ELR (cell line): ENCODE measurements around the gene DGCR2.
"Not testable (repeated sequence)": the region's sequence is repeated elsewhere in the genome, so short reads cannot be mapped to it uniquely, and the experiment has no call there.

Experiments used
- DNase-seq: peaks from one replicate; pipeline ENCODE4 v3.0.0-alpha.2; 2015; ENCODE audit warnings: low read depth

Gene DGCR2

DNA sequence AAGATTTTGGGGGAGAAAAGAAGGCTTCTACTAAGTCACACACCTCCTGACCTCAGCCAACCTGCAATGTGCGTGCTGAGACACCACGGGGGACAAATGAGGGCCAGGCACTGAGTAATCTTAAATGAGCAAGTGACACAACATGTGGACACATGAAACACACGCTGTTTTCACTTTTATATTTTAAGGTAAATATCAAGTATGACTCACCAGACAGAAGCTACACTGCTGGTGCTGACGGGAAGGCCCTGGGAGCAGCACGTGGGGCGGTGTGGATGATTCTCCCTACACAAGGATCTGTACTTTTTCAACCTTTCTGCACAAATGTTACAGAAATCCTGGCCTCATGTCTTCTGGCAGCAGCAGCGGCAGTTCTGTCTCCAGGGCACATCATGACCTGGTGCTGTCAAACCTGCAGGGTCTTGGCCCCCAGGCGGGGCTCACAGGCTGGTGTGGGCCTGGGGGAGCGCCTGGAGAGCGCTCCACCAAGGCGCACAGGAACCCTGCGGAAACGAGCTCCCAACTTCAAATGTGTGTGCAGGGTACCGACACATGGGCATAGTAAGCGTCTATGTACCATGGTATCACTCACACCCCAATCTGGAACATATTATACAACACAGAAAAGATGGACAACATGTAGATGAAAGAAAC, 61.7 kb downstream of the DGCR2 start:
- peak; percentile 68 for DNase-seq

DNA sequence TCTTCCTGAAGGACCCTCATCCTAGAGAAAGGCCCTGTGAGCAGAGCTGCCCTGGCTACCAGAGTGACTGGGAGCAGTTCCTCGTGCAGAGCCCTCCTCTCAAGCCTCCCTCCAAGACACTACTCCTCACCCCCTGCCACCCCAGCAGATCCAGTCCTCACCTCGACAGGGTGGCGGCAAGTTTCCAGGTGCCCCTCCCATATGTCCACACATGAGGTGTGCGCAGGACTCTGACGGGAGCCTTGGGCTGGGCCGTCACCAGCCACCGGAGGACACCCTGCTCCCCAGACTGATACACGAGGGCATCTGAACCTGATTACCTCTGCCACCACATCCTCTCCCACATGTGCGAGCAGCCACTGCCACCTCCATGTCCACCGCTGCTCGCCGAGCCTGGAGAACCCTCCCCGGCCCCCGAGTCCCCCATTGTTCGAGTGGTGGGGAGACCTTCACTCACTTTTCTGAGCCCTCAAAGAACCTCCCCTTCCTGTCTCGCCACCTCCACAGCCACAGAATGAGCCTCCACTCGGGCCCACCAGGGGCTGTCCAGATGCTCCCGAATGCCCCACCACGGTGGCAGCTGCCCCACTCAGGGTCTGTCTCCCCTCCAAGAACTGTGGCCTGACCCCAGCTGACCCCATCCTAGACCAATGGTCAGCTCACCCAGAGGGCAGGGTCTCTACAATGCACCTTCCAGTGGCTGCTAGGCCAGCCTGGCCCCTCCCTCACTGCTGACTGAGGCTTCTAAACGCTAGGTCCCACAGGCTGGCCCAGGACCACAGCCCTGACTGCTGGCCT, 62.5 kb downstream of the DGCR2 start:
- no peak for DNase-seq

DNA sequence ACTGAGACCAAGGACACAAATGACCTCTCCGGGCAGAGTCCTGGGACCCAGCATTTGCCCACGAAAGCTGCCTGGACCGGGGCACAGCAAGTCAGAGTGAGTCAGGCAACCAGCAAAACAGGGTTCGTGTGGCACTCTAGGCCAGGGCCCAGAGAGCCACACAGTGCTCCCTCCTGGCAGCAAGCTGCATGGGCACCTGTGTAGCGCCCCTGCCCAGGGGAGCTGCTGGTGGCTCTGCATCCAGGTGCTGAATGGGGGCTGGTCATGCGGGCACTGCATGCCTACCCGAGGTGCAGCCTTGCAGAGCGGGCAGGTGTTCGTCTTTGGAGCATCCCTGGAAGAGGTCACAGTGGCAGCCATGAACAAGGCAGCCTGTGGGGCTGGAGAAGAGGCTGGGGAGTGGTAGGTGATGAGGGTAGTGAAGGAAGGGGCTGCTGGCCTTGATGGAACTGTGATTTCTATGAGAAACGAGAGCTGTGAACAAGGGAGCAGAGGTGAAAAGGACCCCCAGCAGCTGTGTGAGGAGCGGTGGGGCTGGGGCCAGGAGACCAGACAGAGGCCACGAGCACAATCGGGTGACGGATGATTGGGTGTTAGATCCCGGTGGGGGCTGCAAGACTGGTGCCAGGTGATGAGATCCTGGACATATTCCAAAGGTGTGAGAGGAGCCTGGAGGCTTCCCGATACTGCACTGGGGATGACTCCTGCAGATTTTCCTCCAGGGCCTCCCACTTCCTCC, 63.3 kb downstream of the DGCR2 start:
- DNase-seq, result no peak

DNA sequence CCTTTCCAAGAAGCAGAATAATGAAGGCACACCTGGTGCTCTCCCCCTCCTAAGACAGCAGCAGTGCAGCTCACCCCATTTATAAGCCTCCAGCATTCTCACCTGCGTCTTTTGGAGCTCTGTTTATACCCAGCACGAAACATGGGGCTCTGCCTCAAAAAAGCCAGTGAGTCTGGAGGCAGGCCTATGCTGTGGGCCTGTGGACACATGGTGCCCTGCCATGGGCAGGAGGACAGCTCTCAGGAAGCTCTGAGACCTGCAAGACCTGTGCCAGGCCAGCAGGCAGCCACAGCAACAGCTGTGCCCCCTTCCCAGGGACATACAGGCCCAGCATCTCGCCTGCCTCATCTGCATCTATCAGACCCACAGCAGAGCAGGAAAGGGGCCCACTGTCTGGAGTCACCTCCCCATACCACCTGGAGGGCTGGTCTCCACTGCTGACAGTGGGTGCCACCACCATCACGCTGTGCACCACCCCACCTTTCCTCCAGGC, 64.2 kb downstream of the DGCR2 start:
- DNase-seq, result no peak

DNA sequence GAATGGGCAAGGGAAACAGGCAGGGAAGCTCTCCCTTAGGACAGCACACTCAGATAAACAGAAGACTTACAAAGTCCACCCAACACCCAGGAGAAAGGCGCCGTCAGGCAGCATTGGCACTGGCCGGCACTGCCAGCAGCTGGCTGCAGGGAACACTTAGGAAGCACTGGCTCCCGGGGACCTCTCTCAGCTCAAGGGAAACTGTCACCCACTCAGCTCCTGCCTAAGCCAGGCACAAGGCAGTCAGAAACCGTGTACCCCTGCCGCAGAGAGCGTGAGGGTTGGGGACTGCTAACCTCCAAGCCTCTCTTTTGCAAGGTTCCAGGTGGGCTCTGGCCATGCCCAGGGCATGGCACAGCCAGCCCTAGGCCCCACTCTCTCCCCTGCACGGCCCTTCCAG, 64.7 kb downstream of the DGCR2 start:
- DNase-seq, result no peak

DNA sequence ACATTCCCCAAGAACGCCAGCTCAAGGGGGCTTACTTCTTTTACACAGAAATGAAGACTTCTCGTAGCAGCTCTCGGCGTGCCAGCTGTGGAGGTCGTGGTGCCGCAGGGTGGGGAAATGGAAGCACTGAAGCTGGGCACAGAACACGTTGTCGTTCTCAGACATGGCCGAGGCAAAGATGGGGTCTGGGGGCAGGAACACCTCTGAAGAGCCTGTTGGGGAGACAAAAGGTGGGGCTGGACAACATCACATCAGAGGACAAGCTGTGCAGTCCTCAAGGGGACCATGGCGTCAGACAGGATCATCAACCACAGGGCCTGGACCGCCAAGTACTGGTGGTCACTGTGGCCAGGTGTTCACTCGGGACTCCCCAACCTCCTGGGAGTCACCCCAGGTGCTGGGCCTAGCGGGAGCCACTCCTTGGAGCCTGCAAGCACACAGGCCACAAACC, 65.2 kb downstream of the DGCR2 start:
- no peak for DNase-seq

DNA sequence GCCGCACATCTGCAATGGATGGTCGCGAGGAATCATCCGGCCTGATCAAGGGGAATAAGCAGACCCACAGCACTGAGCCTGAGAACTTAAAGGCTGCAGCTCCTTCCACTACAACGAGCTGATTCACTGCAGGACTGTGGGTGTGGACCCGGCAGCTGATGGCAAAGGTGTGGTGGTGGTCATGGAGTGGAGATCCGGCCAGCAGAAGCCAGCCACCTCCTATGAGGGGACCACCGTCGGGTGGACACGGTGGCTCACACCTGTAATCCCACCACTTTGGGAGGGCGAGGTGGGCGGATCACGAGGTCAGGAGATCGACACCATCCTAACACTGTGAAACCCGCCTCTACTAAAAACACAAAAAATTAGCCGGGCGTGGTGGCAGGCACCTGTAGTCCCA, 66.4 kb downstream of the DGCR2 start:
- DNase-seq, result no peak

DNA sequence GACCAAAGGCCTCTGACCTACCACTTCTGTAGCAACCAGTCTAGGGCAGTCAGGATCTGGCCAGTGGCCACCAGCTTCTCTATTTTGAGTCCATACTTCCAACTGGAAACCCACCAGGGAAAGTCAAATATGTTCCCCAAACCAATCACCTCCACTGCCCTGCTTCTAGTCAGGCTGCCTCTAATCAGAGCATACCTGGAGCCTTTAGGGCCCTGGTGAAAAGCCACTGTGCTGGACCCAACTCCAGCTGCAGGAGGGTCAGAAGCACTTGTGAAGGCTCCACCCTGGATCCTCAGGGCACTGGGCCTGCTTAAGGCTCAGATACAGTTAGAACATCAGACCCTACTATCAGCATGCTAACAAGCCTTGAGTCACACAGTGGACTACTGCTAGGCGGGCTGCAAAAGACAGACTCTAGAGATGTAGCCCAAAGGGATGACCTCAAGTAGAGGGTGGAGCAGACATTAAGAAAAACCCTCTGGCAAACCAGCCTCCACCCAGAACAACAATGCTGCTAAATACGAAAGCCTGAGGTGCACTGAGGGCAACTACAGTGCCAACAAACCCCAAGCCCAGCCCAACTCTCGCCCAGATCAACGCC, 69.2 kb downstream of the DGCR2 start:
- DNase-seq, result no peak

DNA sequence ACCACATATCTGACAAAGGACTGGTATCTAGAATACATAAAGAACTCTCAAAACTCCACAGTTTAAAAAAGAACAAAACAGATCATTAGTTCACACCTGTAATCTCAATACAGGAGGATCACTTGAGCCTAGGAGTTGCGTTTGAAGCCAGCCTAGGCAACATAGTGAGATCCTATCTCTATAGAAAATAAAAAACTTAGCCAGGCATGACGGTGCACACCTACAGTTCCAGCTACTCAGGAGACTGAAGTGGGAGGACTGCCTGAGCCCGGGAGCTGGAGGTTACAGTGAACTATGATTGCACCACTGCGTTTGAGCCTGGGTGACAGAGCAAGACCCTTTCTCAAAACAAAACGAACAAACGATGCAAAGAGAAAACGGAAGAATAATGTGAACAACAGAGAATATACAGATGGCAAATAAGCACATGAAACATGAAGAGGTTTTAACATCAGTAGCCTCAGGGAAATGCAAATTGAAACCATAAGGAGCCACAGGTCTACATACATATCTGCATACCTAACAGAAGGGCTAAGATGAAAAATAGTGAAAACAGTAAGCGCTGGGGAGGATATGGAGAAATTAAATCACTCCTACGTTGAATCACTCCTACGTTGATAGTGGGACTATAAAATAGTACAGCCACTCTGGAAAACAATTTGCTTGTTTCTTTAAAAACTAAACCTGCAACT, 70.7 kb downstream of the DGCR2 start:
- DNase-seq, result no peak

DNA sequence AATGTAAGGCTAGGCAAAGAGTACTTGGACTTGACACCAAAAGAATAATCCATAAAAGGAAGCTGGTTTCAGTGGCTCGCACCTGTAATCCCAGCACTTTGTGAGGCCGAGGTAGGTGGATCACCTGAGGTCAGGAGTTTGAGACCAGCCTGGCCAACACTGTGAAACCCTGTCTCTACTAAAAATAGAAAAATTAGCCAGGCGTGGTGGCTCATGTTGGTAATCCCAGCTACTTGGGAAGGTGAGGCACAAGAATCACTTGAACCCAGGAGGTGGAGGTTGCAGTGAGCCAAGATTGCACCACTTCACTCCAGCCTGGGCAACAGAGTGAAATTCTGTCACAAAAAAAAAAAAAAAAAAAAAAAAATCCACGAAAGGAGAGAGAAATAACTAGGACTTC, 71.4 kb downstream of the DGCR2 start:
- not testable (repeated sequence) for DNase-seq

DNA sequence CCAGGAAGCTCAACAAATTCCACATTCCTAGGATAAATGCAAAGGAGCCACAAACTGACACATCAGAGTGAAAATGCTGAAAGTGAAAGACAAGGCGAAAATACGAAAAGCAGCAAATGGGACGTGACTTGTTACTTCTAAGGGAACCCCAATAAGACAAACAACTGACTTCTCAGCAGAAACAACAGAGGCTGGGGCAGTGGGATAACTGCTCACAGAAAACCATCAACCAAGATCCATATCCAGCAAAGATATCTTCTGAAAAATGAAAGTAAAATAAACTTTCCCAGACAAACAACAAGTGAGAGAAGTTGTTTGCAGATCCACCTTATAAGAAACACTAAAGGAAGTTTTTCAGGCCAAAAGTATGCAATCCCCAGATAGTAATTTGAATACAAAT, 72.1 kb downstream of the DGCR2 start:
- no peak for DNase-seq

DNA sequence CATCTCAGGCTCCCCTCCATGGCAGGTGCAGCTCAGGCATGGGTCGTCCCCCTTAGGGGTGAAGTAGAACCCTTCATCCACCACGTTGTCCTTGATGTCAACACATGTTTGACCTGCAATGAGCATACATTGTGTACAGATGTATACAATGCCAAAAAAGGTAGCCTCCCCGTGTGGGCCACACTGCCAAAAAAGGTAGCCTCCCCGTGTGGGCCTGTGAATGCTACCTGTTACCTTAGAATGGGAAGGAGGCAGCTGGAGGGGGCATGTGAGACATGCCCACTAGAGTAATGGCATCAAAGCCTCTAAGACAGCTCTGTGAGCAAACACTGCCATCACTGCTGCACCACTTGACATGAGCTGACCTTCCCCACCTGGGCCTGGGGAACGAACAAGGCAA, 73.7 kb downstream of the DGCR2 start:
- DNase-seq, result no peak

DNA sequence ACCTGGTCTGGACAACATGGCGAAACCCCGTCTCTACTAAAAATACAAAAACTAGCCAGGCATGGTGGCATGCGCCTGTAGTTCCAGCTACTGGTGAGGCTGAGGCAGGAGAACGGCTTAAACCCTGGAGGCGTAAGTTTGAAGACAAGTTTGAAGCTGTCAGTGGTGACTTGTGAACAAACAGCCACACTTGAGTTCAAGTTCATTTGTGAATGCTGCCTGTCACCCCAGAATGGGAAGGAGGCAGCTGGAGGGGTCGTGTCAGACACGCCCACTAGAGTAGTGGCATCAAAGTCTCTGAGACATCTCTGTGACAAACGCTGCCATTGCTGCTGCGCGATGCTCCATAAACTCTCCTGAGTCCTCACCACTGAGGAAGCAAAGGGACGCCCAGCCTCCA, 74.2 kb downstream of the DGCR2 start:
- no peak for DNase-seq

DNA sequence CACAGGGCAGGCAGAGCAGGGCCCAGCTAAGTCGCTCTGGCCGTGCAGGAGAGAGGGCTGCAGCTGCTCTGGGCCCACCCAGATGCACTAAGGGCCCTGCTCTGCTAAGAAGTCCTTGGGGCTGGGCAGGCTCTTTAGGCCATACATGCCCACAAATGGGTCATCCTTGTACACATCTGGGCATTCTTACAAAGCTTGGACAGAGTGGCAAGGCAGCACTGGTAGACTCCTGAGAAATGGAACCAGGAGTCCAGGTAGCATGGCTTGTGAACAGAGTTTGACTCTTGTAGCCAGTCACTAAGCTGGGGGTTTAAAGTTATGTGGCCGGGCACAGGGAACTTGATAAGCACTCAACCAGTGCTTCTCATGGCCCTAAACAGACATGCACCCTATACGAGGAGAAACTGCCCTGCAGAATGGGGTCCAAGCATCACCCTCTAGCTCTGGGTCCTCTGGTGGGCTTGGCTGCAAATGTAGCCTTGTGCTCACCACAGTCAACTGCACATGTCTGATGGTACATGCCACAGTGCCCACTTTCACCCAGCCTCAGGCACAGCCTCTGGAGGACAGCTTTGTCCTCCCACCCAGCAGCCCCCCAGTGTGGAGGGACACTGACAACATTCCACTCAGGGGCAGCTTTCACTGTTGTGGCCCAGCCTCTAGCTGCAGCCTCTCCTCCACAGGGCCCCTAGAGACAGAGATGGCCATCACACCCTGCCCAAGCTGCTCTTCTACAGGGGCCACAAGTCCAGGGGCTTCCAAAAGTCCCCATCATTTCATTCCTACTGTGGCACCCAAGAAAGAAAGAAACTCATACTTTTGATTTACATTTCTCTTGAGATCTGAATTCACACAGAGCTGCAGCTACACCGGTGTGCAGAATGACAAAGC, 75.2 kb downstream of the DGCR2 start:
- DNase-seq, result no peak

DNA sequence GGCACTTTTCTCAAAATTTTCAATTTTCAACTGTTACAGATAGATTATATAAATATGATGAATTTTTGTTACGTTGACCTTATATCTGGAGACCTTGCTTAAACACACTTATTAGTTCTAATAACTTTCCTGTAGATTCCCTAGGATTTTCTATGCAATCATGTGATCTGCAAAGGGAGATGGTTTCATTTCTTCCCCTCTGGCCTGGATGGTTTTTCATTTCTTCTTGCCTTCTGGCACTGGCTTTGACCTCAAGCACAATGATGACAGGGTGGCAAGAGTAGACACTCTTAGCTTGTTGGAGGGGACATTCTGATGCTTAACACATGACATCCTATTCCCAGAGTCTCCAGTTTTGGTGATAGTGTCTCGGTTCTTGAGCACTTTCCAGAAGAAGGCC, 75.9 kb downstream of the DGCR2 start:
- DNase-seq, result no peak

DNA sequence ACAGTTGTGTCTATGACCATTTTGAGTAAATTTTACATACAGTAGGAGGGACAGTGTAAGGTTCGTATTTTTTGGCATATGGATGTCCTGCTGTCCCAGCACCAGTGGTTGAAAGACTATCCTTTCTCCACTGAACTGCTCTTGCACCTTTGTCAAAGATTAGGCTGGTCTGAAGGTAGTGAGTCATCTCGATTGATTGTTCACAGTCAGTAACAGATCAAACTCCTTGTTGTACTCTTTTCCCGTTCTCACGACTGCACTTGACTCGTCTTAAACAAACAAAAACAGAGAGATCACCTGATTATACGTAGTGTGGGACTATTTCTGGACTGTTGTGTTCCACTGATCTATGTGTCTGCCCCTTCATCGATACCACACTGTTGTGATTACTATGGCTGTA, 77.1 kb downstream of the DGCR2 start:
- peak; percentile 10 for DNase-seq

DNA sequence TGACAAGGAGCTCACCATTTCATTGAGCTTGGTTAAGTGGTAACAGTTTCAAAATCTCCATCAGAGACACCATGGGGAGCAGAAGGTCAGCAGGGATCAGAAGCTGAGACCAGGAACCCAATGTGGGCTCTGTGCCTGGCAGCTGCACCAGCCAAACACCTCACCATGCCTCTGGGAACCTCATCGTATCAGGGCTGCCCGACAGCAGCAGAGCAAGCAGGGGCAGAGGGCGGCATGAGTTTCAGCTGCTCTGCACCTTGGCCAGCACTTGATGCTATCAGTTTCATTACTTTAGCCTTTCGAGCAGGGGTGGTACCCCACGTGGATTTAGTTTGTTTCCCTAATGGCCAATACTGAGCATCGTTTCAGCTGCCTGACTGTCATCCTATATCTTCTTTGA, 77.8 kb downstream of the DGCR2 start:
- no peak for DNase-seq

DNA sequence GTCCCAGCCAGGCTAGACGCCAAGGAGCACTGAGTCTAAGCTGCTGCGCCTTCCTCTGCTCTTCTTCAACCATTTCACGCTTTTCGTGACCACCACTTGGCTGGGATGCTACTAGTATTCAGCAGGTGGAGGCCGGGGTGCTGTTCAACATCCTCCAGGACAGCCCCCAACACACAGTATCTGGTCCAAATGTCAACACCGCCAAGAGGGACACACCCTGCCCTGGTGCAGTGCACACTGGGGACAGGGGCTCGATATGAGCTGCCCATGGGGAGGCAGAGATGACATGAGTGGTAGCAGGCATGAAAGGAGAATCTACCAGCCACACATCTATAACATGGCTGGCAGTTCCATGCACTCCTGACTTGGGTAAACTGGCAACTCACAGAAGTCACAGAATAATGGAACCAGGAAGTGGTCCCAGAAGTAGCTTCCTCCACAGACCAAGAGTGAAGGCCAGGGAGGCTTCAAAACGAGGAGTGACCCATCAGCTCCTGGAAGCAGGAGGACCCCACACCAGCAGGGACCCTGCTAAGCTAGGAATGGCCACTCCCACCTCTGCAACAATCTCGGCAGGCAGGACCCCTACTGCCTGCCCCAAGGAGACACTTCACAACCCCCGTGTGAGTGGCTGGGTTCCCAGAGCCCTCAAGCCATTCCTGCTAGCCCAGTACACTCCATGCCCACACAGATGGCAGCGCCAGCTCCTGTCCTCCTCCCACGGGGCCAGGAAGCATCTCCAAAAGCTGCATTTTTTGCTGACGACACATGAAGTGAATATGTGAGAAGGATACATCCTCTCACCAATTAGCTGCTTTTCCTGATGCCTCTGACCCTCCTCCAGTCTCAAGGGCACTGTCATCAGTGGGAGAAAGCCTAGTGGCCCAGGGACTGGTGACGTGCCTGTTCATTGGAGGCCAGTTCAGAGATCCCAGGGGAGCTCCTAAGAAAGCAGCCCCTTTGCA, 78.8 kb downstream of the DGCR2 start:
- DNase-seq, result peak; percentile 16

DNA sequence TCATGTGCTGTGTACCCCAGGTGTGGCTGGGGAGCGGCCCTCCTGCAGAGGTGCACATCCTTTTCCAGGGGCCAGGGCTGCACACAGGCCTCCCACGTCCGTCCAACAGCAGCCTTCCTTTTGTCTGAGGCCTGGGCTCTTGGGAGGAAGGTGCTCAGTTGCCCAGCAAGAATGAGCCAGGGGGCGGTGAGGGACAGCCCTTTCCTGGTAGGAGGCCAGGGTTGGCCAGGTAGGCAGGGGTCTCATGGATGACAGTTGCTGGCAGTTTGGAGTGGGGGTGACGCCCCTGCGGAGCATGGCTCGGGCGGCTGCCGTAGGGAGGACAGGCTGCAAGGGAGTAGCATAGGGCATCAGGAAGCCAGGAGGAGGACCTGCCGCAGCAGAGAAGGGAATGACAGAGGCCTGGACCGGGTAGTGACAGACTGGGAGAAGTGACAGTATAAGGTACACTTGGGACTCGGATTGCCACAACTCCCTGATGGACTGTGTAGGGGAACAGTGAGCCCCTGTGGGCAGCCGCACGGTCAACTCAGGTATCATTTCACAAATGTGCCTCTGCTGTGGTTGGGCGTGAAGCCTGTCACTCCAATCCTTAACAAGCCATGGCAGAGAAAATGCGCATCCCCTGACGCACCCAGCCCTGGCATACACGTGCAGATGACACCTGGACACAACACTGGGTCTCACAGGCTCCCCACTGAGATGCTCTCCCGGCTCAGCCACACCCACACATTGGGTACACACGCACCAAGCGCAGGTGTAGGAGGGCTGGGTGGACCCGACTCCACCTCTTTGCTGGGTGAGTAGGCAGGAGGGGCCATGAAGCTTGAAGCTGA, 79.7 kb downstream of the DGCR2 start:
- DNase-seq, result no peak
